ENCODE results near the gene LGALS4.

GRCh38 chr19:38805180-38805579 is 7.6 kb downstream of the LGALS4 start:
- TF ChIP-seq CTCF (IDR thresholded peaks at IDR 0.05 in 8 of 11, conservative IDR thresholded peaks at IDR 0.05 in 3 of 11) (no peak), POLR2AphosphoS5 (IDR thresholded peaks at IDR 0.05) (no peak), POLR2A (IDR thresholded peaks at IDR 0.05) (no peak)

All from spleen (tissue), 7 donors.